Activated effector memory CD4-positive, alpha-beta T cell treated with anti-CD3 and anti-CD28 coated beads, Interleukin-2, amount 50 U/mL, for 16 hours (primary cell): ENCODE results near the gene OR5AC2.

ENCODE experiments used
- DNase-seq: peaks from one replicate; pipeline ENCODE4 v3.0.0-alpha.2; 2020

Gene OR5AC2

GRCh38 chr3:98086873-98087272, at the start of gene OR5AC2:
OR5AC2 (plus strand) TSS chr3:98087173; CDS start chr3:98087173, 0 bp downstream.
- no peak for DNase-seq

GRCh38 chr3:98038286-98038685, 48.7 kb upstream of the OR5AC2 start:
- no peak for DNase-seq

- no peak for DNase-seq
Measured at GRCh38 chr3:98038876-98039275, 48.1 kb upstream of the OR5AC2 start.

- DNase-seq: peak; percentile 84
Measured at GRCh38 chr3:98039322-98040024, 47.5 kb upstream of the OR5AC2 start.

GRCh38 chr3:98041350-98041749, 45.6 kb upstream of the OR5AC2 start:
- no peak for DNase-seq

- DNase-seq: no peak
Measured at GRCh38 chr3:98048586-98048985, 38.4 kb upstream of the OR5AC2 start.

- DNase-seq: no peak
Measured at GRCh38 chr3:98049271-98049670, 37.7 kb upstream of the OR5AC2 start.

- no peak for DNase-seq
Measured at GRCh38 chr3:98056035-98056434, 30.9 kb upstream of the OR5AC2 start.

GRCh38 chr3:98057631-98058030, 29.3 kb upstream of the OR5AC2 start:
- no peak for DNase-seq

- no peak for DNase-seq
Measured at GRCh38 chr3:98058244-98058960, 28.6 kb upstream of the OR5AC2 start.

GRCh38 chr3:98068824-98069223, 18.1 kb upstream of the OR5AC2 start:
- DNase-seq: no peak

GRCh38 chr3:98070840-98071239, 16.1 kb upstream of the OR5AC2 start:
- DNase-seq: no peak

GRCh38 chr3:98073486-98073885, 13.5 kb upstream of the OR5AC2 start:
- DNase-seq: no peak

GRCh38 chr3:98095882-98096281, 8.9 kb downstream of the OR5AC2 start:
- no peak for DNase-seq

GRCh38 chr3:98099848-98100247, 12.9 kb downstream of the OR5AC2 start:
- no peak for DNase-seq

- DNase-seq: no peak
Measured at GRCh38 chr3:98108162-98108561, 21.2 kb downstream of the OR5AC2 start.

- DNase-seq: no peak
Measured at GRCh38 chr3:98109807-98110549, 23.0 kb downstream of the OR5AC2 start.

GRCh38 chr3:98110550-98110908, 23.6 kb downstream of the OR5AC2 start:
- DNase-seq: no peak

GRCh38 chr3:98114264-98114663, 27.3 kb downstream of the OR5AC2 start:
- no peak for DNase-seq

- DNase-seq: no peak
Measured at GRCh38 chr3:98115717-98116116, 28.7 kb downstream of the OR5AC2 start.

GRCh38 chr3:98130421-98130820, 43.4 kb downstream of the OR5AC2 start, which contains the start of gene OR5H1:
OR5H1 (plus strand) TSS chr3:98130721; CDS start chr3:98132698, 1,977 bp downstream.
- DNase-seq: no peak

GRCh38 chr3:98136631-98137030, 49.7 kb downstream of the OR5AC2 start:
- DNase-seq: no peak
